CD4-positive, CD25-positive, alpha-beta regulatory T cell (primary cell): ENCODE data around the gene CBLN1. TPM values are rescaled to one million over a fixed set of nuclear protein-coding genes. Genes with fewer than 3 reads are reported as not detected.

ENCODE experiments used
- ATAC-seq, 2 donors: fragments of 150-1000 bp; cut with Tn5 transposase; one replicate each; pipeline ENCODE4 v1.10.0; 2021; ENCODE audit warnings: low read depth in 2 of 2, moderate number of reproducible peaks in 2 of 2, moderate library complexity in 1 of 2
- DNase-seq, 3 donors: peaks; one replicate each; pipeline versions ENCODE4 v3.0.0 to v3.0.0-alpha.2; 2012 to 2022; ENCODE audit warnings: mixed read lengths in 1 of 3
- H3K27ac ChIP-seq: one replicate; pipeline ENCODE4 v1.7.0; 2013; ENCODE audit warnings: mild to moderate bottlenecking, low read length; ENCODE audit not compliant: insufficient read depth, poor library complexity, severe bottlenecking
- H3K27me3 ChIP-seq: one replicate; pipeline ENCODE4 v1.7.0; 2013; ENCODE audit warnings: low read length; ENCODE audit not compliant: control insufficient read depth, insufficient read depth
- H3K36me3 ChIP-seq: one replicate; pipeline ENCODE4 v1.7.0; 2013; ENCODE audit warnings: mild to moderate bottlenecking, low read length, moderate library complexity; ENCODE audit not compliant: control insufficient read depth, insufficient read depth
- H3K4me1 ChIP-seq: 2 replicates; pipeline ENCODE4 v1.7.0; 2013; ENCODE audit warnings: mild to moderate bottlenecking, low read length; ENCODE audit not compliant: insufficient read depth, control insufficient read depth, poor library complexity, severe bottlenecking
- H3K4me3 ChIP-seq: one replicate; pipeline ENCODE4 v1.7.0; 2013; ENCODE audit warnings: low read depth, mild to moderate bottlenecking, low read length, moderate library complexity
- H3K9me3 ChIP-seq, 2 experiments: 1 replicate in 1 of 2; 2 replicates in 1 of 2; pipeline ENCODE4 v1.7.0; 2013; ENCODE audit warnings: low read length in 2 of 2, mild to moderate bottlenecking in 1 of 2, moderate library complexity in 1 of 2; ENCODE audit not compliant: control insufficient read depth in 2 of 2
- H3K27ac Mint-ChIP-seq, 3 donors: one replicate each; pipeline ENCODE4 v1.8.0; 2020 to 2022; ENCODE audit warnings: mild to moderate bottlenecking in 3 of 3, mixed read lengths in 3 of 3, moderate library complexity in 2 of 3
- H3K27me3 Mint-ChIP-seq: one replicate; pipeline ENCODE4 v1.8.0; 2022; ENCODE audit warnings: mild to moderate bottlenecking, mixed read lengths
- H3K36me3 Mint-ChIP-seq: one replicate; pipeline ENCODE4 v1.8.0; 2020; ENCODE audit warnings: mixed read lengths
- H3K4me1 Mint-ChIP-seq, 4 donors: one replicate each; pipeline ENCODE4 v1.8.0; 2020 to 2022; ENCODE audit warnings: mixed read lengths in 4 of 4, mild to moderate bottlenecking in 1 of 4
- H3K4me3 Mint-ChIP-seq, 4 donors: one replicate each; pipeline ENCODE4 v1.8.0; 2020 to 2022; ENCODE audit warnings: mild to moderate bottlenecking in 4 of 4, mixed read lengths in 4 of 4, moderate library complexity in 3 of 4
- H3K9me3 Mint-ChIP-seq, 7 donors: one replicate each; pipeline ENCODE4 v1.8.0; 2020 to 2022; ENCODE audit warnings: mixed read lengths in 7 of 7, mild to moderate bottlenecking in 3 of 7, moderate library complexity in 2 of 7
- polyA plus RNA-seq, 4 donors: library from polyadenylated mRNA; unstranded; fragments of 300-500 nt; fragmentation: Illumina TruSeq; gene quantifications; one replicate each; pipeline ENCODE4 v1.2.3, GENCODE V29; 2021
- total RNA-seq: library from RNA; stranded (reverse); gene quantifications from one replicate; pipeline ENCODE4 v1.2.3, GENCODE V29; 2022

The CBLN1 gene
- total and polyA plus RNA-seq, 5 donors from 2014 or later, result not detected

DNA sequence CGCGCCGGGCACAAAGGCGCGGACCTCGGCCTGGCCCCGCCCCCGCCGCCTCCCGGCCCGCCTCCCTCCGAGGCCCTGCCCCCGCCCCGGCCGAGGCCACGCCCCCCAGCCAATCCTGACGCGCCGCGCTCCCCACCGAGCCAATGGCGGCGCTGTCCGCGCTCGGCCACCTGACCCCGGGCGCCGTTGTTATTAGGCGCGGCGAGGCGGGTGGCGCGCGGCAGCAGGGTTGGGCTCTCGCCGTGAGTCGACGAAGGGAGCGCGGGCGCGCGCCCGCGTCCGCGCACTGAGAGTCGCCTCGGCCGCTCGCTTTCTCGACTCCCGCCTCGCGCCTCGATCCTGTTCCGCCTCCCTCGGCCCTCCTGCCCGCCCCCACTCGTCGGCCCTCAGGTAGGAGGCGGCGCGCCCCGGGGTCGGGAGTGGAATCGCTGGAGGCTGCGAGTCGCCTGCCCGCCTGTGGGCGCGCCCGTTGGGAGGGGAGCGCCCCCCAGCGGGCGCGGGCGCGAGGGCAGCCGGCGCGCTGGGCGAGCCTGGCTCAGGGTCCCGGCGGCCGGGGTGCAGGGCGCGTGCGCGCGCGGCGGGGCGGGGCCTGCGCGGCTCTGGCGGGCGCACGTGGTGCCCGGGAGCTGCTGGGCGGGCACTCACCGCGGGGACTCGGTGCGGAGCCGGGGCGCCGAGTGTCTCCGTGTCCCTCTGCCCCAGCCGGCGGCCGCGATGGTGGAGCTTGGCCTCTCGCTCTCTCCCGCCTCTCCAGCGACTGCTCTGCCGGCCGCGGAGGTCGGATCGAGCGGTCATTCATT is 405 bp upstream of the CBLN1 start:
- Histone ChIP-seq H3K9me3 (no peaks in the 10 kb centered on the region), H3K4me1 (no peaks in the 10 kb centered on the region), H3K27ac (no peak overlapping the region), H3K36me3 (no peaks in the 10 kb centered on the region), H3K27me3 (peaks cover 12% of the 10 kb centered on the region), H3K4me3 (no peak overlapping the region)
- ATAC-seq (peak in 1 of 2 donors; percentile 34), DNase-seq (peak in 1 of 3 donors; percentile 58)
- Mint-ChIP-seq H3K4me1 (peaks cover 0 to 22% (median 3%) of the 10 kb centered on the region in 4 donors), H3K27me3 (peaks cover 62% of the 10 kb centered on the region), H3K9me3 (peaks cover 0 to 5% (median 0%) of the 10 kb centered on the region in 7 donors), H3K36me3 (no peaks in the 10 kb centered on the region), H3K27ac (no peak overlapping the region), H3K4me3 (peak overlapping the region in 2 of 4 donors; percentile 39 to 57)

DNA sequence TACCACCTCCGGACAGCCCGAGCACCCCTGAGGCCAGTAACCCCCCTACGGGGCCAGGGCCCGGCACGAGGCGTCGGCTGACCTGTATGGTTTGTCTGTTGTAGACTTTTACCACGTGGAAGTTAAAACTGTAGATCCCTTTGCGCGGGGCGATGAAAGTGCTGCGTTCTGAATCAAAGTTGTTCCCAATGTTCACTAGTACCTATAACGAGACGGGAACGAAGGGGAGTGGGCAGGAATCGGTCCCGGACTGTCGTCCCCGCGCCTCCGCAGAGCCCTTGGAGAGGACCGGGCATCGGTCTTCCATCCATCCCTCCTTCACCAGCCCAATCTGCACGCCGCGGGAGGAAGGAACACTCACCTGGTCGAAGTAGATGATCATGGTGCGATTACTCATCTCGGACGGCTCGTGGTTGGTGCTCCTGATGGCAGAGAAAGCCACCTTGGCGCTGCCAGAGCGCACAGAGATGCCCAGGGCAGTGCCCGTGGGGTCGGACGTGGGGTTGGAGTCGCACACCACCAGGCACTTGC is 732 bp downstream of the CBLN1 start:
- DNase-seq (peak in 1 of 3 donors; percentile 2), ATAC-seq (no peak)
- Histone ChIP-seq H3K4me3 (no peak overlapping the region), H3K27me3 (peaks cover 15% of the 10 kb centered on the region), H3K9me3 (no peaks in the 10 kb centered on the region), H3K27ac (no peak overlapping the region), H3K36me3 (no peaks in the 10 kb centered on the region), H3K4me1 (no peaks in the 10 kb centered on the region)
- H3K27me3 Mint-ChIP-seq, result peaks cover 66% of the 10 kb centered on the region
- peaks cover 0 to 9% (median 0%) of the 10 kb centered on the region in 7 donors for H3K9me3 Mint-ChIP-seq
- H3K4me1 Mint-ChIP-seq, result peaks cover 0 to 22% (median 3%) of the 10 kb centered on the region in 4 donors
- H3K4me3 Mint-ChIP-seq, result peak overlapping the region in 2 of 4 donors; percentile 56 to 70
- H3K36me3 Mint-ChIP-seq, result no peaks in the 10 kb centered on the region
- H3K27ac Mint-ChIP-seq, result no peak overlapping the region

DNA sequence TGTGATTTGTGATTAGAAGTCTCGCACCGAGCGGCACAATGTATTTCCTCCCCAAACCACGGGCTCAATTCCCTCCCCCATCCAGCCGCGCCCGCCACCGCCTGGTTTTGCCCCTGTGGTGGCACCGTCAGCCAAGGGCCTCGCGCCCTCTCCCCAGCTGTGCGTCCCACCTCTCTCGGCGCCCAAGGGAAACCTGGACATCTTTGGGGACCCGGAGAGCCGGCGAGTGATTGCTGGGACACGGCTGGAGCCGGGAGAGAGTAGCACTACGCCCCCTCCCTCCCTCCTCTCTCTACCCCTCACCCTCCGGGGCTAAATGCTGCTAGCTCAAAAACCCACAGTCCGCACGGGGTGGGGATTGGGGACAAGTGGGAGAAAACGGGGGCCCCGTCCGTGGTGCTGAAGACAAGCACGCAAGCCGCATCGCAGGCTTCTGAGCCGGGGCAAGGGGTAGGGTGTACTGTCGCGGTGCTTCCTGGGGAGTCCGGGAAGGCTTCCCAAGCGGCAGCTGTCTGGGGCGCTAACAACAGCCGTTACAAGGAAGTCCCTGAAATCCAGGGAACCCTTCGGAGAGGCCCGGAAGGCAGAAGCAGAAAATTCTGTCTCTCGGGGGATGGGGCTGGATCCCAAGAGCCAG is 1.4 kb downstream of the CBLN1 start:
- H3K27me3 ChIP-seq, result peaks cover 18% of the 10 kb centered on the region
- no peak overlapping the region for H3K4me3 ChIP-seq

DNA sequence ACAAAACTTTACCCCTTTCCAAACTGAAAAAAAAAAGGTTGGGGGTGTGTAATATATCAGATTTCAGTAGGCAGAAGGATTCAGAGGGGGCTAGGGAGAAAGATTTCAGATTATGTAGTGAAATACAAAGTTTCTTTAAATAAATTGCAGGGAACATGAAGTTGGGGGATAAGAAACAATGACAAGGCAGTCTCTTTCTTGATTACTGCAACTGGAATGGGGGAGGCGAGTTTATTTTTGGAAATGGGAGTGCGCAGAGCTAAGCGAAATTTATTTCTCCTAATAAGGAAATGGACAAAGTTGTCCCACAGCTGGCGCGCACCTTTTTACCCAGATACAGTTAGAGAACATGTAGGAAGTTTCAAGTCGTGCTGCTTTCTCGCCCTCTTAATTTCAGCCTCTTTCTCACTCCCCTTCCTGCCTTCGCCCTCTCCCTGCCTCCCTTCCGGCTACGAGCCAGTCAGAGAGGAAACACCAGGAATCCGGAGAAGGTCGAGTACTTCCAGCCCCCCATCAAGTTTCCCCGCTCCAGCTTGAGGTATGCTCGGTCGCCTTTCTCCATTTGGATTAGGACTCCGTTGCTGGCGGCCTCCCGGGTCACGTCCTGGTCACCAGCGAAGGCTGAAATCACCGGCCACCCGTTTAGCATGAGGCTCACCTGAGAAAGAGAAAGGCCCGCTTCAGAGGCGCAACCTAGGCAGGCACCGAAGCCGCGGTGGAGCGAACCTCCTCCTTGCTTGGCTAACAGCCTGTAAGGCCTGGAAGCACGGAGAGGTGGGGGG is 2.5 kb downstream of the CBLN1 start:
- no peak overlapping the region for H3K27ac Mint-ChIP-seq
- DNase-seq, result no peak

More for the DNA sequence above, 1.4 kb downstream of the CBLN1 start:
- Mint-ChIP-seq H3K4me3 (peak overlapping the region in 1 of 4 donors; percentile 70), H3K4me1 (peaks cover 0 to 22% (median 3%) of the 10 kb centered on the region in 4 donors), H3K9me3 (peaks cover 0 to 9% (median 0%) of the 10 kb centered on the region in 7 donors), H3K36me3 (no peaks in the 10 kb centered on the region), H3K27ac (no peak overlapping the region), H3K27me3 (peaks cover 71% of the 10 kb centered on the region)
- DNase-seq (no peak), ATAC-seq (no peak)
- Histone ChIP-seq H3K4me1 (no peaks in the 10 kb centered on the region), H3K27ac (no peak overlapping the region), H3K36me3 (no peaks in the 10 kb centered on the region), H3K9me3 (no peaks in the 10 kb centered on the region)

DNA sequence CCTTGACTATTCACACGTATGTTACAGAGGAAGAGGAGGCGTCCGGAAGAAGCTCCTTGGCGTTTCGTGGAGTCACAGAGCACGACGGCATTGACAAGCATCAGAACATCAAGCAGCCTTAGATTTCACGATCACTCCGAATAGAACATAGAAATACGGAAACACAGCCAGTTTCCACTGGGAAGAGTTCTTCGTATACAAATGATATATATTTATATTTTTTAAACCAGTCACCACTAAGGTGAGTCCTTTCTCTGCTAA is 3.1 kb downstream of the CBLN1 start:
- Mint-ChIP-seq H3K27me3 (peaks cover 76% of the 10 kb centered on the region), H3K4me3 (no peak overlapping the region), H3K4me1 (peaks cover 0 to 20% (median 3%) of the 10 kb centered on the region in 4 donors), H3K36me3 (no peaks in the 10 kb centered on the region), H3K9me3 (peaks cover 0 to 4% (median 0%) of the 10 kb centered on the region in 7 donors), H3K27ac (no peak overlapping the region)
- no peaks in the 10 kb centered on the region for H3K4me1 ChIP-seq
- no peak overlapping the region for H3K27ac ChIP-seq
- H3K36me3 ChIP-seq, result no peaks in the 10 kb centered on the region
- ATAC-seq (no peak), DNase-seq (no peak)
- no peak overlapping the region for H3K4me3 ChIP-seq
- peaks cover 24% of the 10 kb centered on the region for H3K27me3 ChIP-seq
- H3K9me3 ChIP-seq, result no peaks in the 10 kb centered on the region

More for the DNA sequence above, 2.5 kb downstream of the CBLN1 start:
- peak overlapping the region in 1 of 4 donors; percentile 57 for H3K4me3 Mint-ChIP-seq
- Histone ChIP-seq H3K9me3 (no peaks in the 10 kb centered on the region), H3K4me3 (no peak overlapping the region), H3K27ac (no peak overlapping the region), H3K27me3 (peaks cover 18% of the 10 kb centered on the region), H3K36me3 (no peaks in the 10 kb centered on the region), H3K4me1 (no peaks in the 10 kb centered on the region)
- peaks cover 71% of the 10 kb centered on the region for H3K27me3 Mint-ChIP-seq
- no peaks in the 10 kb centered on the region for H3K36me3 Mint-ChIP-seq
- H3K4me1 Mint-ChIP-seq, result peaks cover 0 to 20% (median 3%) of the 10 kb centered on the region in 4 donors
- peaks cover 0 to 6% (median 0%) of the 10 kb centered on the region in 7 donors for H3K9me3 Mint-ChIP-seq
- ATAC-seq, result no peak

DNA sequence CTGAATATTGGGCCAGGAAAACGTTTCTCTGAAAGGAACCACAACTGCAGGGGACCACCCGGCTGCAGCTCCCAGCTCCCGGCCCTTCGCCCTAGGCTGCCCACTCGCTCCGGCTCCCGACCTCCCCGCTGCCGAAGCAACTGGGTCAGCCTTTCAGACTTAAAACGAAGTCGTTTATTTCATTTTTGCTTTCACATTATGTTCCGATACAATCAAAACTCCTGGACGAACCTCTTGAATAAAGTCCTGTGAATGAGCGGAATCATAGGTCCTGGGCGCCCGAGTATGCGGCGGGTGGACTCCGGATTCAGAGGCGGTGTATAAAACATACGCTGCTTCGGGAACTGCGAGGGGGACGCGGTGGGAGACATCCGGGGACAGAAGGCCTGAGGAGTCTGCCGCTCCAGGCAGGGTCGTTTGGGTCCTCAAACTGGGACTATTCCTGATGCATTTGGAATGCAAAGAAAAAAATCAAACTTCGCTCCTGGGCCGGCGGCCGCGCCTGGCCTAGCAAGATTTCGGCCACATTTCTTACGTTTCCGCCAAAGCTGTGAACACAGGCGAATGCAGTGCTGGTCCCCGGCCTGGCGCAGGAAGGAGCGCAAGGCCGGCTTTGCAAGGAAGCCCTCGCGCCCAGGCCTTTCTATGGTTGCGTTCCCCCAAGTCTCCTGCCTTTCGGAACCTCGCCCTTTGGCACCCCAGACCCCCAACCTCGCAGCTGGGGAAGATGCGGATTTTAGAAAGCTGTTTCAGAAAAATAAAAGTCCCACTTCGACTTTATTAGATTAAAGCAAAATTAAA is 3.7 kb downstream of the CBLN1 start:
- H3K27ac ChIP-seq, result no peak overlapping the region
- peaks cover 29% of the 10 kb centered on the region for H3K27me3 ChIP-seq
- peaks cover 0 to 8% (median 0%) of the 10 kb centered on the region in 7 donors for H3K9me3 Mint-ChIP-seq
- no peaks in the 10 kb centered on the region for H3K9me3 ChIP-seq
- no peak for ATAC-seq
- peaks cover 80% of the 10 kb centered on the region for H3K27me3 Mint-ChIP-seq
- H3K36me3 Mint-ChIP-seq, result no peaks in the 10 kb centered on the region
- H3K36me3 ChIP-seq, result no peaks in the 10 kb centered on the region
- DNase-seq, result no peak
- H3K27ac Mint-ChIP-seq, result no peak overlapping the region
- no peaks in the 10 kb centered on the region for H3K4me1 ChIP-seq
- peaks cover 0 to 20% (median 3%) of the 10 kb centered on the region in 4 donors for H3K4me1 Mint-ChIP-seq
- H3K4me3 ChIP-seq, result no peak overlapping the region
- no peak overlapping the region for H3K4me3 Mint-ChIP-seq

DNA sequence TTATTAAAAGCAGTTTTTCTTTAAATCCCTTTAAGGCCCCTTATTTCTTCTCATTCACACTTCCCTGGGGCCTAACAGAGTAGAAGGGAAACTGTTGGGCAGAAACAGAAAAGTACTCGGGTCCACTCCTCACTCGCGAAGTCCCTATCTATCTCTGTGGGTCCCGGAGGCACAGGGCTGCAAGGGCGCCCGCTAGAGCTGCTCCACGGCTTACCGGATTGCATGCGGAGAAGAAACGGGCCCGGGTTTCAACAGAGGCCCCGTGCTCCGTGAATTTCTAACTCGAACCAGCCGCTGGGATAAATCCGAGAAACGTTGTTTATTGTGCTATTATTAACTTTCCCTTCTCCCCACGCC is 4.3 kb downstream of the CBLN1 start:
- Histone ChIP-seq H3K4me3 (no peak overlapping the region), H3K4me1 (no peaks in the 10 kb centered on the region)
- DNase-seq, result no peak

More for the DNA sequence above, 4.3 kb downstream of the CBLN1 start:
- Histone ChIP-seq H3K36me3 (no peaks in the 10 kb centered on the region), H3K27me3 (peaks cover 29% of the 10 kb centered on the region), H3K27ac (no peak overlapping the region), H3K9me3 (no peaks in the 10 kb centered on the region)
- ATAC-seq, result no peak
- no peak overlapping the region for H3K4me3 Mint-ChIP-seq
- peaks cover 0 to 14% (median 3%) of the 10 kb centered on the region in 4 donors for H3K4me1 Mint-ChIP-seq
- peaks cover 77% of the 10 kb centered on the region for H3K27me3 Mint-ChIP-seq
- H3K27ac Mint-ChIP-seq, result no peak overlapping the region
- no peaks in the 10 kb centered on the region for H3K36me3 Mint-ChIP-seq
- H3K9me3 Mint-ChIP-seq, result peaks cover 0 to 10% (median 0%) of the 10 kb centered on the region in 7 donors
